Esophagus squamous epithelium (tissue), 4 donors: ENCODE results near the gene DLK2.

Source experiments
- POLR2A ChIP-seq, 4 donors: fragments of 450-650 bp; IDR thresholded peaks; one replicate each; pipeline ENCODE4 v1.6.1; 2017; ENCODE audit warnings: antibody characterized with exemption in 4 of 4, mild to moderate bottlenecking in 4 of 4, moderate library complexity in 3 of 4
- TF ChIP-seq, protein P1 (sequence below), 6 experiments: fragments of 450-650 bp in 4 of 6; fragments of 200-600 bp in 2 of 6; sonication (generic) in 2 of 6; IDR thresholded peaks; one replicate each; pipeline ENCODE4 v1.5.1; 2016 to 2019; ENCODE audit warnings: antibody characterized with exemption in 6 of 6, mild to moderate bottlenecking in 4 of 6, moderate library complexity in 4 of 6

DNA sequence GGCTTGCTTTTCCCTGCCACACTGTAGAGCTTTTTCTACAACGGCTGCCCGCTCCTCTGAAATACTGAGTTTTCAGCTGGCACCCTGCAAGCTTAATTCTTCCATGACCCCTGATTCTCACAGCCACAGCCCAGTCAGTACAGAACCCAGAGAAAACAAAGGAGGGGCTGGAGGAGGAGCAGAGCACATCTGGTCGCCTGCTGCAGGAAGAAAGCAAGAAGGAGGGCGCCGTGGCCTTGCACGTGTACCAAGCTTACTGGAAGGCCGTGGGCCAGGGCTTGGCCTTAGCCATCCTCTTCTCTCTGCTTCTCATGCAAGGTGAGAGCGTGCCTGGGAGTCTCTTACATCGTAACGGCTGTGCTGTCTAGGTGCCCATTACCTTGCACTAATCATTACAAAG lies 11.3 kb downstream of the DLK2 start:
- TF ChIP-seq, protein P1, sequence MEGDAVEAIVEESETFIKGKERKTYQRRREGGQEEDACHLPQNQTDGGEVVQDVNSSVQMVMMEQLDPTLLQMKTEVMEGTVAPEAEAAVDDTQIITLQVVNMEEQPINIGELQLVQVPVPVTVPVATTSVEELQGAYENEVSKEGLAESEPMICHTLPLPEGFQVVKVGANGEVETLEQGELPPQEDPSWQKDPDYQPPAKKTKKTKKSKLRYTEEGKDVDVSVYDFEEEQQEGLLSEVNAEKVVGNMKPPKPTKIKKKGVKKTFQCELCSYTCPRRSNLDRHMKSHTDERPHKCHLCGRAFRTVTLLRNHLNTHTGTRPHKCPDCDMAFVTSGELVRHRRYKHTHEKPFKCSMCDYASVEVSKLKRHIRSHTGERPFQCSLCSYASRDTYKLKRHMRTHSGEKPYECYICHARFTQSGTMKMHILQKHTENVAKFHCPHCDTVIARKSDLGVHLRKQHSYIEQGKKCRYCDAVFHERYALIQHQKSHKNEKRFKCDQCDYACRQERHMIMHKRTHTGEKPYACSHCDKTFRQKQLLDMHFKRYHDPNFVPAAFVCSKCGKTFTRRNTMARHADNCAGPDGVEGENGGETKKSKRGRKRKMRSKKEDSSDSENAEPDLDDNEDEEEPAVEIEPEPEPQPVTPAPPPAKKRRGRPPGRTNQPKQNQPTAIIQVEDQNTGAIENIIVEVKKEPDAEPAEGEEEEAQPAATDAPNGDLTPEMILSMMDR (IDR thresholded peaks at IDR 0.05): no peak
- no peak for TF ChIP-seq POLR2A (IDR thresholded peaks at IDR 0.05)
